ENCODE results near the gene TATDN3. TPM values are rescaled to one million over a fixed set of nuclear protein-coding genes. Genes with fewer than 3 reads are reported as not detected.

Gene TATDN3
- total RNA-seq: 10 to 100 TPM; 18.6 to 20.2 TPM

GRCh38 chr1:212791676-212792395 lies at the start of gene TATDN3, which contains the start of gene NSL1:
Gene TATDN3, plus strand, starts transcription at chr1:212791894. Its CDS starts 28 bp downstream, at chr1:212791922.
Gene NSL1, minus strand, starts transcription at chr1:212791777. Its CDS starts 14 bp downstream, at chr1:212791763.
- peak within 1 kb of the TSS; percentile 100 for H3K4me3 Mint-ChIP-seq
- ChIA-PET CTCF (interaction anchor here (0.7 to 4.3 kb wide), 15 partner anchors 9 to 756 kb away, joined by 3 to 24 read pairs (median 4); partner anchors contain the start of genes BATF3, DTL, FLVCR1 and INTS7), POLR2A (interaction anchor here (0.6 to 4.0 kb wide), 34 partner anchors 9 to 756 kb away, joined by 3 to 19 read pairs (median 4); partner anchors contain the start of genes ATF3, DTL, FLVCR1 and RPS6KC1)
- DNase-seq: peak; percentile 94
- peaks cover 49% of the 10 kb centered on the region for H3K4me1 Mint-ChIP-seq
- H3K27me3 Mint-ChIP-seq: no peaks in the 10 kb centered on the region
- peaks cover 4% of the 10 kb centered on the region for H3K9me3 Mint-ChIP-seq
- H3K27ac Mint-ChIP-seq: peak within 1 kb of the TSS; percentile 95
- peaks cover 31% of the 10 kb centered on the region for H3K36me3 Mint-ChIP-seq (ENCODE audit: low read depth)

- DNase-seq: no peak
- no peak overlapping the region for H3K4me3 Mint-ChIP-seq
- peaks cover 41% of the 10 kb centered on the region for H3K4me1 Mint-ChIP-seq
- no peaks in the 10 kb centered on the region for H3K27me3 Mint-ChIP-seq
- H3K9me3 Mint-ChIP-seq: peaks cover 13% of the 10 kb centered on the region
- CTCF ChIA-PET: interaction anchor here (0.6 to 1.5 kb wide), 7 partner anchors 11 to 565 kb away, joined by 3 to 5 read pairs (median 3); partner anchors contain the start of gene BATF3
- POLR2A ChIA-PET: interaction anchor here (0.7 to 1.3 kb wide), 3 partner anchors 8 to 22 kb away, joined by 3 to 5 read pairs (median 3); no protein-coding TSS in a partner anchor
- peaks cover 51% of the 10 kb centered on the region for H3K36me3 Mint-ChIP-seq (ENCODE audit: low read depth)
- peak overlapping the region; percentile 33 for H3K27ac Mint-ChIP-seq
Measured at GRCh38 chr1:212743901-212744475, 47.7 kb upstream of the TATDN3 start.

GRCh38 chr1:212745303-212745702 lies 46.4 kb upstream of the TATDN3 start:
- Mint-ChIP-seq H3K36me3 (ENCODE audit: low read depth) (peaks cover 57% of the 10 kb centered on the region), H3K4me3 (no peak overlapping the region), H3K27me3 (no peaks in the 10 kb centered on the region), H3K4me1 (peaks cover 38% of the 10 kb centered on the region), H3K27ac (no peak overlapping the region), H3K9me3 (peaks cover 13% of the 10 kb centered on the region)
- ChIA-PET POLR2A (no interaction called here), CTCF (interaction anchor here (1.2 to 1.7 kb wide), 2 partner anchors 10 to 81 kb away, joined by 3 read pairs; no protein-coding TSS in a partner anchor)
- DNase-seq: no peak

- H3K36me3 Mint-ChIP-seq (ENCODE audit: low read depth): peaks cover 48% of the 10 kb centered on the region
- no peaks in the 10 kb centered on the region for H3K27me3 Mint-ChIP-seq
- H3K4me1 Mint-ChIP-seq: peaks cover 31% of the 10 kb centered on the region
- peaks cover 7% of the 10 kb centered on the region for H3K9me3 Mint-ChIP-seq
- no peak overlapping the region for H3K4me3 Mint-ChIP-seq
- no peak overlapping the region for H3K27ac Mint-ChIP-seq
- POLR2A ChIA-PET: interaction anchor here (1.8 to 2.3 kb wide), 2 partner anchors 25 to 58 kb away, joined by 5 to 10 read pairs; no protein-coding TSS in a partner anchor
- DNase-seq: no peak
- CTCF ChIA-PET: interaction anchor here (0.8 to 1.7 kb wide), 5 partner anchors 9 to 291 kb away, joined by 3 to 6 read pairs (median 4); no protein-coding TSS in a partner anchor
Measured at GRCh38 chr1:212746546-212746945, 45.1 kb upstream of the TATDN3 start.

GRCh38 chr1:212749821-212750535 lies 41.7 kb upstream of the TATDN3 start:
- peaks cover 45% of the 10 kb centered on the region for H3K4me1 Mint-ChIP-seq
- no peak overlapping the region for H3K4me3 Mint-ChIP-seq
- DNase-seq: no peak
- peaks cover 20% of the 10 kb centered on the region for H3K36me3 Mint-ChIP-seq (ENCODE audit: low read depth)
- POLR2A ChIA-PET: interaction anchor here (1.1 to 1.2 kb wide), 2 partner anchors 49 to 141 kb away, joined by 3 read pairs; partner anchors contain the start of gene ATF3
- no peaks in the 10 kb centered on the region for H3K9me3 Mint-ChIP-seq
- no peaks in the 10 kb centered on the region for H3K27me3 Mint-ChIP-seq
- H3K27ac Mint-ChIP-seq: peak overlapping the region; percentile 11
- CTCF ChIA-PET: interaction anchor here (0.6 to 6.2 kb wide), 36 partner anchors 9 to 292 kb away, joined by 3 to 40 read pairs (median 4); partner anchors contain the start of genes BATF3, NSL1 and TATDN3

GRCh38 chr1:212752252-212752933 lies 39.3 kb upstream of the TATDN3 start:
- Mint-ChIP-seq H3K36me3 (ENCODE audit: low read depth) (peaks cover 6% of the 10 kb centered on the region), H3K27me3 (no peaks in the 10 kb centered on the region), H3K4me3 (peak overlapping the region; percentile 50), H3K4me1 (peaks cover 40% of the 10 kb centered on the region), H3K27ac (peak overlapping the region; percentile 67), H3K9me3 (no peaks in the 10 kb centered on the region)
- DNase-seq: no peak
- ChIA-PET POLR2A (interaction anchor here (0.5 to 1.5 kb wide), 3 partner anchors 8 to 144 kb away, joined by 3 to 5 read pairs (median 3); partner anchors contain the start of gene ATF3), CTCF (interaction anchor here (0.5 to 6.2 kb wide), 12 partner anchors 11 to 671 kb away, joined by 3 to 40 read pairs (median 6); partner anchors contain the start of gene BATF3)

- Mint-ChIP-seq H3K9me3 (no peaks in the 10 kb centered on the region), H3K4me3 (peak overlapping the region; percentile 50), H3K27ac (peak overlapping the region; percentile 67), H3K4me1 (peaks cover 40% of the 10 kb centered on the region), H3K36me3 (ENCODE audit: low read depth) (peaks cover 6% of the 10 kb centered on the region), H3K27me3 (no peaks in the 10 kb centered on the region)
- POLR2A ChIA-PET: interaction anchor here (0.5 to 1.6 kb wide), 2 partner anchors 30 to 145 kb away, joined by 3 to 5 read pairs; partner anchors contain the start of gene ATF3
- no peak for DNase-seq
- CTCF ChIA-PET: interaction anchor here (0.5 to 6.2 kb wide), 10 partner anchors 15 to 670 kb away, joined by 3 to 40 read pairs (median 5); partner anchors contain the start of gene BATF3
Measured at GRCh38 chr1:212752934-212753497, 38.7 kb upstream of the TATDN3 start.

GRCh38 chr1:212753749-212754148 lies 37.9 kb upstream of the TATDN3 start:
- H3K4me3 Mint-ChIP-seq: peak overlapping the region; percentile 10
- peaks cover 6% of the 10 kb centered on the region for H3K36me3 Mint-ChIP-seq (ENCODE audit: low read depth)
- ChIA-PET POLR2A (interaction anchor here (0.9 to 1.6 kb wide), 3 partner anchors 9 to 32 kb away, joined by 3 to 5 read pairs (median 3); no protein-coding TSS in a partner anchor), CTCF (interaction anchor here (1.0 to 6.2 kb wide), 8 partner anchors 16 to 276 kb away, joined by 3 to 40 read pairs (median 5); partner anchors contain the start of gene BATF3)
- H3K9me3 Mint-ChIP-seq: no peaks in the 10 kb centered on the region
- H3K4me1 Mint-ChIP-seq: peaks cover 40% of the 10 kb centered on the region
- peak overlapping the region; percentile 51 for H3K27ac Mint-ChIP-seq
- DNase-seq: no peak
- no peaks in the 10 kb centered on the region for H3K27me3 Mint-ChIP-seq

GRCh38 chr1:212754193-212754592 lies 37.5 kb upstream of the TATDN3 start:
- H3K27ac Mint-ChIP-seq: peak overlapping the region; percentile 23
- H3K27me3 Mint-ChIP-seq: no peaks in the 10 kb centered on the region
- ChIA-PET POLR2A (interaction anchor here (0.9 to 1.6 kb wide), 3 partner anchors 9 to 33 kb away, joined by 3 to 5 read pairs (median 3); no protein-coding TSS in a partner anchor), CTCF (interaction anchor here (0.5 to 6.2 kb wide), 8 partner anchors 17 to 276 kb away, joined by 3 to 40 read pairs (median 5); partner anchors contain the start of gene BATF3)
- H3K36me3 Mint-ChIP-seq (ENCODE audit: low read depth): peaks cover 6% of the 10 kb centered on the region
- no peak overlapping the region for H3K4me3 Mint-ChIP-seq
- no peak for DNase-seq
- H3K4me1 Mint-ChIP-seq: peaks cover 40% of the 10 kb centered on the region
- H3K9me3 Mint-ChIP-seq: no peaks in the 10 kb centered on the region

- ChIA-PET POLR2A (interaction anchor here (0.7 to 1.6 kb wide), 4 partner anchors 8 to 79 kb away, joined by 3 to 5 read pairs (median 3); no protein-coding TSS in a partner anchor), CTCF (interaction anchor here (0.5 to 6.2 kb wide), 7 partner anchors 9 to 240 kb away, joined by 3 to 40 read pairs (median 3); partner anchors contain the start of gene BATF3)
- Mint-ChIP-seq H3K4me3 (no peak overlapping the region), H3K9me3 (no peaks in the 10 kb centered on the region), H3K27ac (no peak overlapping the region), H3K36me3 (ENCODE audit: low read depth) (peaks cover 6% of the 10 kb centered on the region), H3K4me1 (peaks cover 38% of the 10 kb centered on the region), H3K27me3 (no peaks in the 10 kb centered on the region)
- no peak for DNase-seq
Measured at GRCh38 chr1:212754680-212755079, 37.0 kb upstream of the TATDN3 start.

- POLR2A ChIA-PET: no interaction called here
- H3K27ac Mint-ChIP-seq: no peak overlapping the region
- H3K27me3 Mint-ChIP-seq: no peaks in the 10 kb centered on the region
- DNase-seq: no peak
- peaks cover 17% of the 10 kb centered on the region for H3K4me1 Mint-ChIP-seq
- H3K9me3 Mint-ChIP-seq: no peaks in the 10 kb centered on the region
- peaks cover 30% of the 10 kb centered on the region for H3K36me3 Mint-ChIP-seq (ENCODE audit: low read depth)
- CTCF ChIA-PET: interaction anchor here (0.5 to 4.4 kb wide), 6 partner anchors 9 to 95 kb away, joined by 3 to 29 read pairs (median 6); no protein-coding TSS in a partner anchor
- no peak overlapping the region for H3K4me3 Mint-ChIP-seq
Measured at GRCh38 chr1:212759683-212760082, 32.0 kb upstream of the TATDN3 start.

All from activated CD4-positive, alpha-beta memory T cell treated with anti-CD3 and anti-CD28 coated beads, Interleukin-2, amount 10 ng/mL, durations not matched to agents 7 days and 5 days (primary cell).